Inflammatory macrophage treated with lipopolysaccharide for 4 hours (primary cell): ENCODE results near the gene GOLT1A.

ENCODE experiments used
- DNase-seq: peaks from one replicate; pipeline ENCODE4 v3.0.0-alpha.2; 2020

GOLT1A gene

DNA sequence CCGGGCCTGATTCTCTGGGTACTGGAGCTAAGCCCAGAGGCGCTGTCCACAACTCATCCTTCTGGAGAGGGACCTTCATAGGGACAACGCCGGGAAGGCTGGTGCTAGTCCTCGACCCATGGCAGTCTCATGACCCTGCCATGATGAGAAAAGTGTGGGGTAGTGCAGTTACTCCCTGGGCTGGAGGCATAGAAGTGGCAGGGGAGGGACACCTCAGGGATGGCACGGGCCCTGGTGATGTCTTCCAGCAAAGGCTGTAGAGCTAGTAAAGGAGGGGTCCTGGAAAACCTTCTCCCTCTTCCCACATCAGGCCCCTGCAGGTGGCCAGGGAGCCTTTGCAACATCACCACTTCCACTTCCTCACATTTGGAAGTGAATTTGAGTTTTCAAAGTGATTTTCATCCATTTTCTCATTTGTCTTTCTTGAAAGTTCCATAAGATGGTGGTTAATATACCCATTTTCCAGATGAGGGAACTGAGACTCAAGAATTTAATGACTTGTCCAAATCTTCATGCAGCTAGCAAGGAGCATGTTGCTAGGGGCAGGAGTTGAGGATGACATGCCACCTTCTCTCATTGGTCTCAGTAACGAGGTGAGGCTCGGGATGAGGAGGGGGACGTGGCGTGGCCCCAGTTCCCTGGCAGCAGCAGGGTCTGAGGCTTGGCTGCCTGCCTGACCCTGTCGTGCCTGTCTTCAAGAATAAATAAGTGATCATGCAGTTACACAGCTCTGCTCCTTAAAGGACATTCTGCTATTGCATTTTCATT is 3.3 kb upstream of the GOLT1A start:
- DNase-seq, result no peak

DNA sequence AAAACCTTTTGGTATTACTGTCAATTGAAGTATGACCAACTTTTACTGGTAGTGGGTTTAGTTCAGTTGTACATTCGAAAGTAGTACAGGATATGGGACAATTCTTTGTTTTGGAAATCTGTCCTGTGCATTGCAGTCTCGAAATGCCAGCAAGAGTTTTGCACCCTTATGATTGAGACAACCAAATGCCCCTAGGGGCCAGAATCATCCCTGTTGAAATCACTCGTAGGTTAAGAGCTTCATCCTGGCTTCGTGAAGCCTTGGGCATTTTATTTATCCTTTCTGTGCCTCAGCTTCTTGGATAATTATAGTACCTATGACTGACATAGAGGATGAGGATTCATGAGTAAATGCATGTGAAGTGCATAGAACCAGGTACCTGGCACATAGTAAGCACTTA is 2.4 kb upstream of the GOLT1A start:
- DNase-seq, result no peak

DNA sequence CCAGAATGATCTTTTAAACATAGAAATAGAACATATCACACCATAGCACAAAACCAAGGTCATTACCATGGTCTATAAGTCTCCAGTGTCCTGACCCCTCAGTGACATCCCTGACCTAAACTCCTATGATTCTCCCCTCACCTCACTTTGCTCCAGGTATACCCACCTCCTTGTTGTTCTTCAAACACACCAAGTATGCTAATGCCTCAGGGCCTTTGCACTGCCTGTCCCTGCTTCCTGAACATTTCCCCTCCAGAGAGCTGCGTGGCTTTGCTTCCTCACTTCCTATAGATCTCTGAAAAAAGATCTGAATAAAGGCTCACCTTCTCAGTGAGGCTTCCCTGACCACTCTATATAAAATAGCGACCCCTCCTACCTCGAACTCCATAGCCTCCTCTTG is 1.1 kb downstream of the GOLT1A start:
- no peak for DNase-seq

DNA sequence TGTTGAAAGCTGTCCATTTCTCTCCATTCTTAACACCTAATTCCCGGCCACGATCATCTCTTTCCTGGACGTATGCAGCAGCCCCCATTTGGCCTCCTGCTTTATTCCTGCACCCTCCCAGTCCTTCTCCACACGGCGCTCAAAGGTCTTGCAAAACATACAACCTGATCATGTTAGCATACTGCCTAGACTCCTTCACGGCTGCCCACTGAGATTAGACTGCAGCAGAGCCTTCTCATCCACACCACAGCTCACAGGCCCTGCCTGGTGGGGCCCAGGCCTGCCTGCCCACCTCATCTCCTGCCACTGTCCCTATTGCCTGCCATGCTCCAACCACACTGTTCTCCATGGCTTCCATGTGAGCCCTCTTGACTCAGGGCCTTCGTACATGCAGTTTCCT is 2.7 kb downstream of the GOLT1A start:
- no peak for DNase-seq

DNA sequence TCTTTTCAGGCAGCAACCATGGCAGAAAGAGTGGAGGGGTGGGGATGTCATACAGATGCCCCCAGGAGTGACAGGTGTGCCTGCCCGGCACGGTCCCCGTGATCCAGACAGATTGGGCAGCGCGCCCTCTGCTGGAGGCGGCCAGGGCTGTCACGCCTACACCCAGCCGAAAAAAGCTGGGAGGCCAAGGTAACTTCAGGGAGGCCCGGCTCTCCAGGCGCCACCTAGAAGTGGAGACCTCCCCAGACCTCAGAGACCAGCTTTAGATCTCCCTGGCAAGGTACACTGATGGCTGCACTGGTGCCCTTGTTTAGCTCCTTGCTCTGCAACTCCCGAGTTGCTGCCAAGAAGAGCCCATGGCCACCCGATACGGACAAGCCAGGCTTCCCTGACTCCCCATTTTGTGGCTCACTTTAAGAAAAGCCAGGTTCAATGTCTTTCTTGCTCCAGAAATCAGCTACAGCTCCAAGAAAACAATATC is 6.6 kb downstream of the GOLT1A start:
- DNase-seq, result peak; percentile 46

DNA sequence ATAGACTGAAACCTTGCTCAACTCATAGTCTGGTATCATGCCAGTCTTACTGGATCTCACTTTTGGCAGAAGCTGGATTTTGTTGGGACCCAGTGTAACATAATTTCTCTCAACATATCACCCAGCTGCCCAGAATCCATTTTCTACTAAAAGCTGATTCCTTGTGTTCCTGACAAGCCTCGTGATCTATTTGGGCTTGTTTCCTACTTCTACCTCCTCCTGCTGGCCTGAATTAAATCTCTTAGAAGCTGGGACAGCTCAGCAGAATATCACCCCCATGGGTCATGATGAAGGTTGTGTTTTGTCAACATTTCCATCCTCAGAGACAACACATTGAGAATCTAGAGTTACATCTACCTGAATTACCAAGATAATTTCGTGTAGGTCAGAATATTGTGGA is 7.7 kb downstream of the GOLT1A start:
- DNase-seq, result no peak

DNA sequence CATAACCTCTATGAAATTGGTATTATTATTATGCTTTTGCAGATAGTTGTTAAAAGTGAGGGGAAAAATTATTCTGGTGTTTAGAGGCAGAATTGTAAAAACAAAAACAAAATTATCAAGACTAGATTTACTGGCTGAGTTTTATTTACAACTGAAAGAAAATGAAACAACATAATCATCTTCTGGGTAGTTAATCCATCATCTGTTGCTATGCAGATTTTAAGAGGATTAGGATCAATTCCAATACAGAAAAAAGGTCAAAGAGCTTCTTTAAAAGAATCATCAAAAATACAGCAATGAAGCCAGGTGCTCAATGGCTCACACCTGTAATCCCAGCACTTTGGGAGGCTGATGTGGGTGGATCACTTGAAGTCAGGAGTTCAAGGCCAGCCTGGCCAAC is 8.3 kb downstream of the GOLT1A start:
- DNase-seq, result no peak

DNA sequence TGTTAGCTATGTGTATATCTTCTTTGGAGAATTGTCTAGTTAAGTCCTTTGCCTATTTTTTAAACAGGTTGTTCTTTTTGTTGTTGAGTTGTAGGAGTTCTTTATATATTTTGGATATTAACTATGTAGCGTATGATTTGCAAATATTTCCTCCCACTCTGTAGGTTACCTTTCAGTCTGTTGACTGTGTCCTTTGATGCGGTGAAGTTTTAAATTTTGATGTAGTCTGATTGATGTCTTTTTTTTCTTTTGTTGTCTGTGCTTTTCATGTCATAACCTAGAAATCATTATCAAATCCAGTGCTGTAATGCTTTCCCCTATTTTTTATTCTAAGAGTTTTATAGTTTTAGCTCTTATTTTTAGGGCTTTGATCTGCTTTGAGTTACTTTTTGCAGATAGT is 8.8 kb downstream of the GOLT1A start:
- DNase-seq, result no peak

DNA sequence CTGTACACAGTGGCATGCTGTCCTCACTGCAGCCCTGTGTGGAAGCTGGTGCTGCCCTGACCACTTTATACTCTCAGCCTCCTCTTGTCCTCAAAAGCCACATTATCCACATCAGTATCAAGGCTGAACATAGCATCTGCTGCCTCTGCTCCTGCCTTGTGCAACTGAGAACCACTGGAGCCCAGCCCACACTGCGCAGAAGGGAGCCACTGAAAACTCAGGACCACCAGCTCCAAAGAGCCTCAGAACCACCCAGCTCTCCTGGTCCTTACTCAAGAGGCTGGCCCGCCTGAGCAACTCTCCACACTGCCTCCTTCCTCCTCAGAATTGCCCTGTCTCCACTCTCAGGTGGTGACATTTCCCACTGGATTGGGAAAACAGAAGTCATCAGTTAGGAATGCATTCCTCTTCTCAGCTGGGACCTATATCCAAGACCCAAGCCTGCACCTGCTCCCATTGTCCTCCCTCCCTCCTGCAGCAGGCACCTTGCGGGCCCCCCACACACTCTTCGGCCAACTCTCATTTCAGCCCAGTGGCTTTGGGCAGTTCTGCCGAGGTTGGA is 10.5 kb downstream of the GOLT1A start:
- DNase-seq, result no peak

DNA sequence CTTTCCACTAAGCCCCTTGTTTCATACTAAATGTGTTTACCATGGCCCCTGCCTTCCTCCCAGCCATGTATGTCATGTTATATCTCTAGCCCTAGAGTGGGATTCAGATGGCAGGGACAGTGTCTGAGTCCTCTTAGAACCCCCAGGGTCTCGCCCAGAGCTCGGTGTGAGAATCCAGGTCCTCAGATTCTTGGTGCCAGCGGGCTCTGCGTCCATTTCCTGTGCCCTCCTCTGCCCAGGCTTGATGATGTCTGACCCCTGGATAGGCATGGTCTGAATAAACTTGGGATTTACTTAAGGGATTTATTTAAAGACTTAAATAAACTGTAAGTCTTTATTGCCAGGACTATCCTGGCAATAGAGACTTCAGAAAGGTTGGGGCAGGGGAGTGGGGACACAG is 11.3 kb downstream of the GOLT1A start:
- DNase-seq, result no peak

DNA sequence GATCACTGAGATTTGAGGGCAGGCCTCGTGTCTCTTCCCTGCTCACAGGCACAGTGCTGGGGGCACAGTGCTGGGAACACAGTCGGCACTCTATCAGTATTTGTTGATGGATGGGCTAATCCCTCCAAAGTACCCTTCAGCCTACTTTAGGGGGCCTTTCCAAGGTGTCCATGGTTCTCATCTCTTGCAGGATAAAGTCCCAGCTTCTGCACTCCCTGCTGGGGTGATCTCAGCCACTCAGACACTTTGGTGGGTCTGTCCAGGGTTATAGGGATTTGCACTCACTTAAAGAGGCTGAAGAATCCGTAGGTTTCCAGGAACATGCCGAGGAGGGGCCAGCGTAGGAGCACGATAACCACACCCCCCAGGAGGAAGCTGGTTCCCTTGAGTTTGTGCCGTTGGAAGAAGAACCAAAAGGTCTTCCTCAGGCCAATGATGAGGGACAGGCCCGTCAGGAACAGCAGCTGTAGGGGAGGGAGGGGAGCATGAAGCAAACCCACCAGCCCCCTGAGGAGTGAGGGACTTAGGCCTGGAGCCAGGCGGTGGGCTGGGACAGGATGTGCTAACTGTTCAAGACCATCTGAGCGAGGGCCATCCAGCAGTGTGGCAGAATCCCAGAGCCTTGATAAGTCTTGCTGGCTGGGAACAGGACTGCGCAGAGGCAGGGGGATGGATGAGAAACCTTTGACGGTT is 12.3 kb downstream of the GOLT1A start:
- no peak for DNase-seq

DNA sequence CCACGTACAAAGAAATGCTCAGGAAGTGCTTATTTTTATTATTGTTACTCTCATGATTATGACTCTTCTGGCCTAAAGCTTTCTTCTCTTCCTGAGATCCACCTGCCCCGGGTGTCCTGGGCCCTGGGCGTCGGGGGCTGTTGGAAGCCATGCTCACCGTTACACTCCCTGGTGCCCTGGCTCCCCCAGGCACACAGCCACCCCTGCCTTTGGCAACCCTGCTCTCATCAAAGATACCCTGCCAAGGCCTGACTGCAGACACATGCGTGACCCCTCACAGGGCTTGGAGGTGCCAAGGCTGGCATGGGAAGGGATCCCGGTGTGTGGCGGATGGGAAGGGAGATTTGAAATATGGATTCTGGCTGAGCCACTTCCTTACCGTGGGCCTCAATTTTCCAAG is 14.2 kb downstream of the GOLT1A start:
- DNase-seq, result no peak

DNA sequence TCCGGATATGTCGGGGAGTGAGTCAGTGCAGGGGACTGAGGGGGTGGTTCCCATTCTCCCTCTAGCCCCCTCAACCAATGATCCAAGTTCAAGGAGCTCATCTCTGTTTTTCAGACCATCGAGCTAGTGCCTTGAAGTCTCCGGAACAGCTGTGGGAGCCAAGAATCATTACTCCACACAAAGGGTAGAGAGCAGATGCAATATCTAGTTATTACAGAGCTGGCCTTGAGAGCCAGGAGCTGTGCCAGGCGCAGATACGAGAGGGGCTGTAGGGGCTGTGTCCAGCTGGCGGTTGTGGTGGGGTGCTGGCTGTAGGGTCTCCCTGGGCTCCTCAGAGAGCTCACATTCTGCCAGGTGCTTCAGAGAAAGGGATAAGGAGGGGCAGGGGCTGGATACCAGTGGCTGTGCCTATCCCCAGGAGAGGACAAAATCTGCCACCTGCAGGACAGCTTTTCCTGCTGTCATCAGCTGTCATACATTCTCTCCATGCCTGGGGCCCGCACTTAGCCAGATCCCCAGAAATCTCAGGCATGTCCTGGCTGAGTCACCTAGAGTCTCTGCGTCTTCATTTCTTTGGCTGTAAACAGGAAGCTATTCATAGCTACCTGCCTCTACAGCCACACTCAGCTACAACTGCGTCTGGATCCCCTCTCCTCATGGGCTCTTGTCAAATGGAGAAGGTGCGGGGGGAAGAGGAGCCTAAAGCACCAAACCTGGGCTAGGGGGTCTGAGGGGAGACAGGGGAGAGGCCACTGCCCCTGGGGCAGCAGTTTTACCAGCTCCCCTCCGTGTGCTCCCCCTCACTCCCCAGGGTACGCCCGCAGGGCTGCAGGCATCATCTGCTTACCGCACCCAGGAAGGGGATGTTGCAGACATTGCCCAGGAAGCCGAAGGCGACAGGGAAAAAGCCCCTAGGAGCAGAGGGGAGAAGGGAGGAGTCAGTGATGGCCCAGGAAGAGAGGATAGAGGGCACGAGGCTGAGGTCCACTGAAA is 15.1 kb downstream of the GOLT1A start:
- DNase-seq, result no peak

DNA sequence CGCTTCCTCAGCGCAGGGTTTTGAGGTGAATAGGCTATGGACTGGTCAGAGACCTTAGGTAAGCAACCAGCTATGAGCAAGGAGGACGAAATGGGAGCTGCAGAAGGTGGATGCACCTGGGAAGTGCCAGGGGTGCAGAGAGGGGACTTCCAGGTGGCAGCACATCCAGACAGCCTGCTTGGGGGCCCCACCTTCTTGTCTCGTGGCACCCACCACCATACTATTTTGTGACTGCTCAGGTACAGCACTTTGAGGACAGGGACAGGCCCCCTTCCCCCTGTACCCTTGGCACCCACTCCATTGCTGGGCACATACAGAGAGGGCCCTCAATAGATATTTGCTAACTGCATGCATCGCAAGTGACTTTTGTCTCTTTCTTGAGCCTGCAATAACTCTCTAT is 16.7 kb downstream of the GOLT1A start:
- no peak for DNase-seq

DNA sequence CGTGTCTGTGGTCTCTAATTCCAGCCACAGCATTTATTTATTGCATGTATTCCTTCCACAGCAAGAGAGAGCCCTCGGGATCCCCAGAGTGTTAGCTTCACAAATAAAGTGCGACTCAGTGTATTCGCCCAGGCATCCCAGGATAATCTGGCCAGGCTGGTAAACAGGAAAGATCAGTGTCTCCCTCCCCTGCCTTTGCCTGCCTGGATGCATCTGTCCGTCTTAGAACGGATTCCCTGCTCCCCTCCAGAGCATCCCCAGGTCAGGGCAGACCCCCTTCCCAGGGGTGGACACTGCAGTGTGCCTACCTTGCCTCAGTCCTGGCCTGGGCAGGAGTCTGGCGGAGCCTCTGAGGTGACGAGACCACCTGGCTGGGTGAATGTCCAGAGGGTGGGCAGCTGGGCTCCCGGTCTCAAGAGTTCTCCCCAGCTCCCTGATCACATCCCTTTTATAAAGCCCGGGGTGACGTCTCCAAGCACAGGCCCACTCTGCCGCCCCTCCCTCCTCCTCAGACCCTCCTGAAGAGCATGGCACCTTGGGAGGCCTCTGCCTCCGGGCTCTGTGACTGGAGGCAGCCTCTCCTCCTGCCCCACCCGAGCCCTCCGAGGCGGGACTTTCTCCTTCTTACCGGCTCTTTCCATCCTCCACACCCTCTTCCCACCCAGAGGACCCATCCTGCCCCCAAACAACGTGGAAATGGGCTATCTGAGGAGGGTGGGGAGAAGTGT is 17.6 kb downstream of the GOLT1A start, which contains the start of gene KISS1:
Gene KISS1 (minus strand): TSS at position 424 of the 728 bp plus-strand sequence. CDS start 3,615 bp downstream, outside the sequence.
- no peak for DNase-seq

DNA sequence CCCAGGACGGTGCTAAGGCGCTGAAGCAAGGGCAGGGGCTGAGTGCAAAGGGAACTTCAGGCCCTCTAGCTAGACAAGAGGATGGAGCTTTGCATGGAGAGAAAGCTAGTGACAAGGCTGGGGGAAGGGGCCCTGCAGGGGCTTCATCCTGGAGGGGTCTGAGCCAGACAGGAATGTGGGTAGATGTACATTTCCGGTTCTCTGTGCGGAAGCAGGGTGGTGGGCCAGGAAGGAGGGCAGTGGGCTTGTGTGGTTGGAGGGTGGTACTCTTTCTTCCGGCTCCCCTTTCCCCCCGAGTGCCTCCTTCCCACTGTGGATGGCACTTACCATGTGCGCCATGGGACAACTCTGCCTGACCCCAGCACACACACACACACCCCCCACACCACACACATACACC is 19.0 kb downstream of the GOLT1A start:
- DNase-seq, result no peak

DNA sequence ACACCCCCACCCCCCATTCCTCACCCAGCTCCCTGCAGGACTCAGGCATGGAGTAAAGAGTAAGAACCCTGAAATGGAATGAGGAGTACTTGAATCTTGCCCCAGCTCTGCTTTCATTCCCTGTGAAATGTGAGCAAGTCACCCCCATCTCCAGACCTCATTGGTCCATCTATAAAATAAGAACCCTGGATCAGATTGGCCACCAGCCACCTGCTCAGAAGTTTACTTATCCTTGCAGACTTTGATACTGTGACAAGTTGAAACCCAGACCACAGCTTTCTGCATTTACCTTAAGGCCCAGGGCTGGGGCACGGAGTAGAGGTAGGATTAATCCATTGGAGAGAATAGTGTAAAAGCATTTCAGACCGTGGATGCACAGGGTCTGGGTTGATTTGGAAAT is 19.7 kb downstream of the GOLT1A start:
- DNase-seq, result no peak

DNA sequence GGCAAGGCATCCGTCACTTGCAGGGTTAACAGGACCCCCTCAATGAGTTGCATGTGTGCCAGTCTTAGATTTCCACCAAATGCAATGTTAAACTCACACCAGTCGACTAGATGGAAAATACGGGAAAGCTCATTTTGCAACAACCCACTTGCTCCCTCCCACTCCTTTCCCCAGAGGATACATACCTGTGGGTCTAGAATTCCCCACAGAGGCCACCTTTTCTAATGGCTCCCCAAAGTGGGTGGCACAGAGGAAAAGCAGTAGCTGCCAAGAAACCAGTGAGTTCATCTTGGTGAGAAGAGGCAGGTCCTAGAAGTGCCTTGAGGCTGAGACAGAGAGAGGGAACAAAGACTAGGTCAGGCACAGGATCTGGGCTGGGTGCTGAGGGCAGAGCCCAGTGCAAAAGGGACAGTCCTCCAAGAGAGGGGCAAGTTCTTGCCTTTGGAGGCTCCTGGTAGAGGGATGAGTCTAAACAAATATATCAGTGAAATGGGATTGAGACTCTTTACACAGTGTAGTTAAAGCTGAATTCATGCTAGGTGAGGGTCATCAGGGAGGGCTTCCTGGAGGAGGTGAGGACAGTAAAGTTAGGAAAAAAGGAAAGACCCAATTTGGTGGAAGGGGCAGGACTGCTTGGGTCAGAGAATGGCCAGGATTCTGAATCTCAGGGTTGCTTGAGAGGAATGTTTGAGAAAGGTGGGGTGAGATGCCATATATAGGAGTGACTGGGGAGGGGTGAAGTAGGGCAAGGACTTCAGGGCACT is 21.0 kb downstream of the GOLT1A start:
- DNase-seq, result no peak

DNA sequence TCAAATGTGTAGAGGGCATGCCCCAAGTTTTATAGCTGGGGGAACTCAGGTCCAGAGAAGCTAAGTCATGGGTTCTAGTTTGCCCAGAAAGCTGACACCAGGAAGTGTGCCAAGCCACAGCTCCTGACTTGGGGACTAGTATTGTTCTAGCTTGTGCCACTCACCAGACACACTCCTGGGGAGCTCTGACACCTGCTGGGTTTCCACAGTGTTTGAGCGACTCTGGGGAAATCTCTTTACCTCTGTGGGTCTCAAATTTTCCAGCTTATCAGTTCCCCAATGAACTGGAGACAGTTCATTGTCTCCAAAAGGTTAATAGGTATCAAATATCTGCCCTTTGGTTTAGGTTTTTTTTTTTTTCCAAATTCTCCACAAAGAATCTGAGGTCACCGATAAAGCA is 21.7 kb downstream of the GOLT1A start:
- no peak for DNase-seq

DNA sequence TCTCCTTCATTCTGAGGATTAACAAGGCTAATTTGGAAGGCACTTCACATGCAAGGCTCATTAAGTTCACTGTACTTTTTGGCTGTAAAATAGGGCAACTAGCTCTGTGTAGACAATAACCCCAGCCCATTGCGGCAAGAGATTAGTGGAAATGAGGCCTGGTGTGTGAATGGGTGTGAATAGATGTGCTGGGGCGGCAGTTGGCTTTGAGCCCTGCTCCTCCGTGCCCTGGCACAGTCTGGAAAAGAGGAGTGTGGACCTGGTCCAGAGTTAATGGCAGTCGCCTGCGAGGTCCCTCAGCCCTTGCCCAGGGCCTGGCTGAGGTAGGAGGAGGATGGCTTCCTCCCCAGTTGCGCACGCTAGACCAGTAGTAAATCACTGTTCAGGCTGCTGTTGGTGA is 22.3 kb downstream of the GOLT1A start:
- DNase-seq, result no peak
